Measurements from ENCODE around the gene TIE1.

The TIE1 gene

DNA sequence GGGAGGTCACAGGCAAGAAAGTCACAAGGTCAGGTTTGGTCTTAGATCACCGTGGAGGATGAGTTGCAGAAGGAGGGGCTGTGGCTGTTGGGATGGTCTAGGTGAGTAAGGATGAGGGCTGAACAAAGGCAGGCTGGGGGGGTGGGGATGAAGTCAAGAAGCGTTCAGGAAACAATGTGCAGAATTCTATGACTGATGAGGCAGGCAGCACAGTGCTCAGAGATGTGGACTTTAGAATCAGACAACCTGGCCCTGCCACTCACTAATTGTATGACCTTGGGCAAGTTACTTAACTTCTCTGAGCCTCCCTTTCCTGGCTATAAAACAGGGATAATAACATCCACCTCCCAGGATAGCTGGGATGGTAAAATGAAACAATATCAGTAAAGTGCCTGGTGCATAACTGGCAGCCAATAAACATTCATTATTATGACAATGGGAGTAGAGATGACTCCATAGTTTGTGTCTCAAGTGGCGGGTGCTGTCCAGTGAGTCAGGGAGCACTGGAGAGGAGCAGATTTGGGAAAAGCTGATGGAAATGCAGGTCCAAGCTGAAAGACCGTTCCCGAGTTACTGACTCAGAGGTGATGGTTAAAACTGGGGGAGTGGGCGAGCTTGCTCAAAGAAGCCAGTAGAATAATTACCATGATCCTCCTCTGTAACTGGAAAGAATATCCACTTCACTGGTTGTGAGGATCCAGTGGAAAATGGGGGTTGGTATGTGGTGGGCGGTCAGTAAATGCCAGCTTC lies 2.1 kb downstream of the TIE1 start:
- no peak overlapping the region for H3K4me3 ChIP-seq (ENCODE audit: low read length)
- no peak for DNase-seq (ENCODE audit: low read depth)
- TF ChIP-seq, protein P1, sequence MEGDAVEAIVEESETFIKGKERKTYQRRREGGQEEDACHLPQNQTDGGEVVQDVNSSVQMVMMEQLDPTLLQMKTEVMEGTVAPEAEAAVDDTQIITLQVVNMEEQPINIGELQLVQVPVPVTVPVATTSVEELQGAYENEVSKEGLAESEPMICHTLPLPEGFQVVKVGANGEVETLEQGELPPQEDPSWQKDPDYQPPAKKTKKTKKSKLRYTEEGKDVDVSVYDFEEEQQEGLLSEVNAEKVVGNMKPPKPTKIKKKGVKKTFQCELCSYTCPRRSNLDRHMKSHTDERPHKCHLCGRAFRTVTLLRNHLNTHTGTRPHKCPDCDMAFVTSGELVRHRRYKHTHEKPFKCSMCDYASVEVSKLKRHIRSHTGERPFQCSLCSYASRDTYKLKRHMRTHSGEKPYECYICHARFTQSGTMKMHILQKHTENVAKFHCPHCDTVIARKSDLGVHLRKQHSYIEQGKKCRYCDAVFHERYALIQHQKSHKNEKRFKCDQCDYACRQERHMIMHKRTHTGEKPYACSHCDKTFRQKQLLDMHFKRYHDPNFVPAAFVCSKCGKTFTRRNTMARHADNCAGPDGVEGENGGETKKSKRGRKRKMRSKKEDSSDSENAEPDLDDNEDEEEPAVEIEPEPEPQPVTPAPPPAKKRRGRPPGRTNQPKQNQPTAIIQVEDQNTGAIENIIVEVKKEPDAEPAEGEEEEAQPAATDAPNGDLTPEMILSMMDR (conservative IDR thresholded peaks at IDR 0.05; ENCODE audit: low read length), result no peak

DNA sequence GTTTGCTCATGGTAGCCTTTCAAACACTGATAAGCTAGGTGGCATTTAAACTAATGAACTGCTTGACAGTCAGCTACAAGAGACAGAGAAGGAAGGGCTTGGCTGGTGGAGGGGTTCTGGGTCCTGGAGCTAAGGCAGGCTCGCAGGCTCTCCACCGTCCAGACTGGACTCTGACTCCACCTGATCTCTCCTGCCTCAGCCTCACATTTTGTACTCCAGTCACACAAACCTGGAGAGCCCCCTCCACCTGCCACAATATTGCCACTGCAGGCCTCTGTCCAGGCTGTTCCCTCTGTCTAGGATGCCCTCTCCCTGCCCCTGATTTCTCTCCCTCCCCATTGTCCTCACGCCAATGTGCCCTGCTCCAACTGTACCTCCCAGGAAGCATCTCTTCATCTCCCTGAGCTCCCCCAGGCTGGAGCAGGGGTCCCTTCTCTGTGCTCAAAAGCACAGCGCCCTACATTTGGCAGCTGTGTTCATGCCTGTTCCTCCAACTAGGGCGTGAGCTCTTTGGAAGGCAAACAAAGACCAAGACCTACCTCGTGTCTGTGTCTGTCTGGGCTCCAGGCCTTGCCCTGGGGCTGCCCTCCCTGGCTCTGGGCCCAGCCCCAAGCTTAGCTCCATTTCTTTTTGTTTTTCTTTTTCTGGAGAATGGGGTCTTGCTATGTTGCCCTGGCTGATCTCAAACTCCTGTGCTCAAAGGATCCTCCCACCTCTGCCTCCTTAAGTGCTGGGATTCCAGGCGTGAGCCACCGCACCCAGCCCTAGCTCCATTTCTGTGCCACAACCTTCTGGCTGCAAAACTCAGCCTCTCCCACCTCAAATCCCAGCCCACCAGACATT lies 2.9 kb downstream of the TIE1 start:
- TF ChIP-seq, protein P1 (conservative IDR thresholded peaks at IDR 0.05; ENCODE audit: low read length), result no peak
- no peak overlapping the region for H3K4me3 ChIP-seq (ENCODE audit: low read length)

DNA sequence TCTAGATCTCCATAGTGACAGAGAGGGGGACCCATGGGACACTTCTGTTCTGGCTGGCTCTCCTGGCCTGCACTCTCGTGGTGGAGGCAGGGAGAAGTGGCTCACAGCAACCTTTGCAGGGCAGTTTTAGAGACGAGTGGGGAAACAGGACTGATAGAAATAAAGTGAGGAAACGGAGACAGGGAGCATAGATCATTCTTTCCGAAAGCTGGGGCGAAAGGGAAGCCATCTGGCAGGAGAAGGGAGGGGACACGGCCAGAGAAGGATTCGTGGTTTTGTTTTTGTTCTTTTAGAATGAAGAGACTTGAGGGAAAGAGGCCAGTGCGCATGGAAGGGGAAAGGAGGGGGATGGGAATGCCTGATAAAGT lies 3.5 kb downstream of the TIE1 start:
- DNase-seq (ENCODE audit: low read depth), result no peak
- TF ChIP-seq, protein P1 (conservative IDR thresholded peaks at IDR 0.05; ENCODE audit: low read length), result no peak
- H3K4me3 ChIP-seq (ENCODE audit: low read length), result no peak overlapping the region

More for the DNA sequence above, 2.9 kb downstream of the TIE1 start:
- no peak for DNase-seq (ENCODE audit: low read depth)

DNA sequence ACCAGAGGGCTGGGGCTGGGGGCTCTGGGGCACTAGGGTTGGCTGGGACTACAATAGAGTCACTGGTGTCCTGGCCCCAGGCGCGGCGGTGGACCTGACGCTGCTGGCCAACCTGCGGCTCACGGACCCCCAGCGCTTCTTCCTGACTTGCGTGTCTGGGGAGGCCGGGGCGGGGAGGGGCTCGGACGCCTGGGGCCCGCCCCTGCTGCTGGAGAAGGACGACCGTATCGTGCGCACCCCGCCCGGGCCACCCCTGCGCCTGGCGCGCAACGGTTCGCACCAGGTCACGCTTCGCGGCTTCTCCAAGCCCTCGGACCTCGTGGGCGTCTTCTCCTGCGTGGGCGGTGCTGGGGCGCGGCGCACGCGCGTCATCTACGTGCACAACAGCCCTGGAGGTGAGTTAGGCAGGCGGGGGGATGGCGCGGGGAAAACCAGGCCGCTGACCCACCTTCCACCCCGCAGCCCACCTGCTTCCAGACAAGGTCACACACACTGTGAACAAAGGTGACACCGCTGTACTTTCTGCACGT lies 4.1 kb downstream of the TIE1 start:
- no peak overlapping the region for H3K4me3 ChIP-seq (ENCODE audit: low read length)
- no peak for DNase-seq (ENCODE audit: low read depth)
- TF ChIP-seq, protein P1 (conservative IDR thresholded peaks at IDR 0.05; ENCODE audit: low read length), result no peak

DNA sequence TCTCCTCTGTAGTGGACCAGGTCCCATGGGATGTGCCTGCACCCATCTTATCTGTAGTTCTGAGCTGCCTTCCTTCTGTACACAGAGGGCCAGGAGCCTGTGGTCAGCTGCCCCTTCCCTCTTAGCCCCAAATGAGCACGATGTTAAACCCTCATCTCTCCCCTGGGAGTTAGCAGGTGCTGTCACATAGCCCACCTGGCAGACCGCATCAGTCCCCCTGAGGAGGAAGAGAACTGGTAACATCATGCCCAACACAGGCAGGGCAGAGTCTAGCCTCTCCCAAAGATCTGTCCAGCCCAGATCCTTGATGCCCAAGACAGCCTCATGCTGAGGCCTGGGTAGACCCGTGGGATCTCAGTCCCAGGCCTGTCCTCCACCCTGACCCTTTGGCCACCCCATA lies 4.7 kb downstream of the TIE1 start:
- DNase-seq (ENCODE audit: low read depth), result no peak
- TF ChIP-seq, protein P1 (conservative IDR thresholded peaks at IDR 0.05; ENCODE audit: low read length), result no peak
- H3K4me3 ChIP-seq (ENCODE audit: low read length), result no peak overlapping the region

DNA sequence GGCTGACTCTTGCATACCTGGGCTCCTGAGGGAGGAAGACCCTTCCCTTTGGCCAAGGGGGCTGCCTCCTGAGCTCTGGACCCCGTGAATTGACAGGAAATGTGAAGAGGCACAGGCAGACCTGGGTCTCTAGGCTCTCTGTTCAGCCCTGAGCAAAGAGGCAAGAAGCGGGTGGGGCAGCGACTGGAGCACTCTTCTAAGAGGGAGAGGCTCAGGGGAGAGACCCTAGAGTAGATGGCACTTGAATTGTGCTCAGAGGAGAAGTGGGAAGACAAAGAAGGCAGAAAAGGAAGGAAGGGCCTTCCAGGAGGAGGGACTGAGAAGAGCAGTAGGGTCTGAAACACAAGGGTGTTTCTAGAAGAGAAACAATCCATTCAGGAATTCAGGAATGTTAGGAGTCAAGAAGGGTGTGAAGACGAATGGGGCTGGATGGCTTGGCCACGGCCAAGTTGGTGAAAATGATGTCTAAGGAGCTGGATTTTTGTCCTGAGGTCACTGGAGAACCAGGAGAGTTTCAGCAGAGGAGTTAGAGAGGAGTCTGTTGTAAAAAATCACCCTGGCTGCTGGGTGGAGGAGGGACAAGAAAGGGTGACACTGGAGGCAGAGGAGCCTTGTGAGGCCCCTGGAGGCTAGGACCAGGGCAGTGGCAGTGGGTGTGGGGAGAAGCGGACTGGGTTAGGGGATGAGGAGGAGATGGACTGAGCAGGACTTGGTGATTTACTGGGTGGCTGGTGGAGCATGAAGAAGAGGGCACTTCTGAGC lies 5.3 kb downstream of the TIE1 start:
- no peak overlapping the region for H3K4me3 ChIP-seq (ENCODE audit: low read length)
- DNase-seq (ENCODE audit: low read depth), result no peak
- TF ChIP-seq, protein P1 (conservative IDR thresholded peaks at IDR 0.05; ENCODE audit: low read length), result no peak

Data from AG10803 (cell line).